Stromal cell of bone marrow (primary cell): ENCODE data around the gene TULP3.

ENCODE experiments used
- DNase-seq: peaks from one replicate; pipeline ENCODE4 v3.0.0-alpha.2; 2012; ENCODE audit warnings: low read depth

TULP3 gene

DNA sequence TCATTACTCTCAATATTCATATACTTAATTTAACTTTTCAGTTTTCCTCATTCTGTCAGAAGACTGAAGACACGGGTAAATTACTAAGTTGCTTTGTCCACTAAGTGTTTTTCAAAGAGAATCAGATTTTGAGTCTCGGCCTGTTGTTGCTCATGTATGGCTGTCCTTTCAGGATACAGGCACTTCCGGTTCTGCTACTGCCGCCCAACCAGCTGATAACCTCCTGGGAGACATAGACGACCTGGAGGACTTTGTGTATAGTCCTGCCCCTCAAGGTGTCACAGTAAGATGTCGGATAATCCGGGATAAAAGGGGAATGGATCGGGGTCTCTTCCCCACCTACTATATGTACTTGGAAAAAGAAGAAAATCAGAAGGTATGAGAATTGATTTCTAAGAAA, 40.2 kb downstream of the TULP3 start:
- no peak for DNase-seq

DNA sequence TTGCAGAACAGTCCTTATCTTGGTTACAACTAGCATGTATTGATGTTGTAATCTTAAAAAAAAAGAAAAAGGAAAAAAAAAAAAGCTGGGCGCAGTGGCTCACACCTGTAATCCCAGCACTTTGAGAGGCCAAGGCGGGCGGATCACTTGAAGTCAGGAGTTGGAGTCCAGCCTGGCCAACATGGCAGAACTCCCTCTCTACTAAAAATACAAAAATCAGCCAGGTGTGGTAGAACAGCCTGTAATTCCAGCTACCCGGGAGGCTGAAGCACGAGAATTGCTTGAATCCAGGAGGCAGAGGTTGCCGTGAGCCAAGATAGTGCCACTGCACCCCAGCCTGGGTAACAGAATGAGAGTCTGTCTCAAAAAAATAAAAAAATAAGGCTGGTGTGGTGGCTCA, 42.9 kb downstream of the TULP3 start:
- no peak for DNase-seq

DNA sequence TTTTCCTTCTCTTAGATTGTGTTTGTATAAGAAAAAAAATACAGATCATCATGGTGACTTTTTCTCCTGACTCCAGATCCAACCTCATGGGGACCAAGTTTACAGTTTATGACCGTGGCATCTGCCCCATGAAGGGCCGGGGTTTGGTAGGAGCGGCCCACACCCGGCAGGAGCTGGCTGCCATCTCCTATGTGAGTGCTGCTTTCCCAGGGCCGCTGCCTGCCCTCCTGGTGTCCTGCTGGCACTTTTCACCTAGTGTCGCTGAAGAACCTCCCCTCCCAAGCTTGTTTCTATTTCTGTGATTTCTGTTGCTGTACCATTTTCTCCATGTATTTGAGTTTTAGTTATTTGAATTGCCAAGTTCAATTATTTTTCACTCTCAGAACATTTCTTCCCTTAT, 43.7 kb downstream of the TULP3 start:
- DNase-seq = no peak

DNA sequence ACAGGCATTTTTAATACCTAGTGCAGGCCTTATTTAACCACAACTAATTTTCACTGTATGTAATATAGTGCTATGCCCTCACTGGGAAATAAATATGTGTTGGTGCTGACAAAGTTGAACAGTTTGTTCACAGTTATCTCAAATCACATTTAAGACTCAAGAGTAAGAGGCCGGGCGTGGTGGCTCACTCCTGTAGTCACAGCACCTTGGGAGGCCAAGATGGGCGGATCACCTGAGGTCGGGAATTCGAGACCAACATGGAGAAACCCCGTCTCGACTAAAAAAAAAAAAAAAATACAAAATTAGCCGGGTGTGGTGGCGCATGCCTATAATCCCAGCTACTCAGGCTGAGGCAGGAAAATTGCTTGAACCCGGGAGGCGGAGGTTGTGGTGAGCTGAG, 45.6 kb downstream of the TULP3 start:
- DNase-seq = no peak

DNA sequence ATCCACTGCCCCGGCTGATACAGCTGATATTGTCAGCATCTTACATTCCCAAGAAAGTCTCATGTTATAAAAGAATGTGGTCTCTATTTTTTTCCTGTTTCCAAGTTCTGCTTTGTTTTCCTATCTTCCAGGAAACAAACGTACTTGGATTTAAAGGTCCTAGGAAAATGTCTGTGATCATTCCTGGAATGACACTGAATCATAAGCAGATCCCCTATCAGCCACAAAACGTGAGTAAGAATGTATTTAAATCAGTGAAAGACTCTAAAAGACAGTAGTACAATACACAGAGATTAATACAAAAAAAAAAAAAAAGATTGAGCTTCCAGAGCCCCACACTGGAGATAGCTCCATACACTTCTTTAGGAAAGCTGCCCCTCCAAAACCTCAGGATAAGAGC, 46.8 kb downstream of the TULP3 start:
- no peak for DNase-seq

DNA sequence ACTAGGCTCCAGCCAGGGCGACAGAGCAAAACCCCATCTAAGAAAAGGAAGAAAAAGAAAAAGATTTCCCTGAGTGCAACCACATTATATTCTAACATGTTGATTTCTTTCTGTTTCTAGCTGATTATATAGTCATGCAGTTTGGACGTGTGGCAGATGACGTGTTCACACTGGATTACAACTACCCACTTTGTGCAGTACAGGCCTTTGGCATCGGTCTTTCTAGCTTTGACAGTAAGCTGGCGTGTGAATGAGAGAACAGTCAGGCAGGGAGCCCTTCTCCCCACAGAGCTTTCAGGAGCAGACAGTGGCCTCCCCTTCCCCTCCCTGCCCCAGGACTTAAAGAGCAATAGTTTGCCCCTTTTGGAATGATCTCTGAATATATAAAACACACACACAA, 48.5 kb downstream of the TULP3 start:
- no peak for DNase-seq

DNA sequence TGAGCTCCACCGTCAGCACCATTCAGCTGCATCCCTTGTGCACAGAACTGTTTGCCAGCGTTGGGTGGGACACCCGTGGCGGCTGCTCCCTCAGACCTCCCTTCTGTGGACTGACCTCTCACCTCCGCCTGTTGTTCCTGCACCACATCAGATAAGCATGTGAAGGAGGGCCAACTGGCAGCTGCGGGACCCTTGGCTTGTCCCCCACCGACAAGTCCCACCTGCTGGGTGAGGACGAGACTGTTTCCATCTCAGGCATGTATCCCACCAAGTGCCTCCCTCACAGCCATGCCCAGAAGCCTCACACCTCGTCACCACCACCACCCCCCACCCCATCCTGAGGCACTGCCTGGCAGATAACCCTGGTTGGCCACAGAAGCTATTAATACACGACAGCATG, 49.9 kb downstream of the TULP3 start:
- DNase-seq = no peak

DNA sequence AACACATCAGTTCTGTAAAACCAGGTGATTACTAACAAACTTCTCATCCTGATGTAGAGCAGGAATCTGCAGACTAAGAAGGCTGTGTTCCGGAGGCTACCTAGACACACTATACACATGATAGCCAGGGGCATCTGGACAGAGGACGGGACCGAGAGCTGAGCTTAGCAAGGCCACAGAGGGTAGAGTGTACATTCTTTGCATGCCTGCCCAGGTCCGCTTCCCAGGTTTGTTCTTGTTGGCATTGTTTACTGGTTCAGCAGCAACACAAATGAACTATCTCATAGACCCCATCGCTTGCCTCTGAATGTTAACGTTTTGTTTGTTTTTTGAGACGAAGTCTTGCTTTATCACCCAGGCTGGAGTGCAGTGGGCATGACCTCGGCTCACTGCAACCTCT, 50.8 kb downstream of the TULP3 start:
- no peak for DNase-seq

DNA sequence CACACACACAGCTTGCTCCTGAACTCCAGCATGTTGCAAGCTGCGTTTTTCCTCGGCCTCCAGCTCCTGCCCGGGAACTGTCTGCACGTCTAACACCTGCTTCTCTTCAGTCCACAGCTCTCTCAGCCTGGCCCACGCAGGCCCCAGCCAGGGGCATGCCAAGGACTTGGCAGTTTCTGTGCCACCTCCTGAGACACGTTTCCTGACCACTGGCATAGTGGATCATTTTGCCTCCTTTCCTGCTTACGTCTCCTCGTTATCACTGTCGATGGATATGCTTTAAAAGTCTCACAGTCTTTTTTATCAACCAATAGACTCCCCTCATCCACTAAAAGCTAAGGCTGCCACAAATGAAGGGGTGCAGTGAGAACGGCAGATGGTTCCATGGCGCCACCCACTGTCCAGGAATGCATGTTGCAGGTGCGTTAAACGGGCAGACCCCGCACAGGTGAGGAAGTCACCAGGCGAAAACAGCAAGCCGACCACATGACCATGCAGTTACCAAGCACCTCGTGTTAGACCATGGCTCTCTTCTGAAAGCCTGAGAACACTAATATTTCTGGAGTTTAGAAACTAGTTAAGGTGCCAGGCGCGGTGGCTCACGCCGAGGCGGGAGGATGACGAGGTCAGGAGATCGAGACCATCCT, 53.8 kb downstream of the TULP3 start:
- DNase-seq = no peak

DNA sequence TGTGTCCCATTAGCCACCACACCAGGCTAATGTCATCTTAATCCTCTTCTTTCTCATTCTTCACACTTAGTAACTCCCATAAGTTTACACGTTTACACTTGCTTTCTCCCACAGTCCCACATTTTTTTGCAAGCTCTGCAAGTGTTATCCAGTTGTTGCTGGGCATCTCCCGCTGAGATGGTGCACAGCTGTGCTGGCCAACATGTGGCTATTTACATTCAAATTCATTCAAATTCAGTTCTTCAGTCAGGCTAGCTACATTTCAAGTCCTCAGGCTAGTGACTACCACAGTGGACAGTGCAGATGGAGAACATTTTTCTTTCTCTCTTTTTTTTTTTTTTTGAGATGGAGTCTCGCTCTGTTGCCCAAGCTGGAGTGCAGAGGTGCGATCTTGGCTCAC, 58.7 kb downstream of the TULP3 start:
- no peak for DNase-seq

DNA sequence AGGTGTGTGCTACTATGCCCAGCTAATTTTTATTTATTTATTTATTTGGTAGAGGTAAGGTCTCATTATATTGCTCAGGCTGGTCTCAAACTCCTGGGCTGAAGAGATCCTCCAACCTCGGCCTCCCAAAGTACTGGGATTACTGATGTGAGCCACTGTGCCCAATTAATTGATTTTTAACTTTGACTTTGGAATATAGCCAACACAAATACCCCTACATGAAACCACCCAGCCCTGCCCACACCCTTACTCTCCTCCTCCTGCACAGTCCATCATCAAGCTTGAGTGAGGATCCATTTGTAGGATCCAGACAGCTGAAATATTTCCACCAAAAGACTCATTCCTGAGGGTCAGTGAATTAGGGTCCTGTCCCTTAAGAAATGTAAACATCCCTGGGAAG, 65.2 kb downstream of the TULP3 start:
- no peak for DNase-seq

DNA sequence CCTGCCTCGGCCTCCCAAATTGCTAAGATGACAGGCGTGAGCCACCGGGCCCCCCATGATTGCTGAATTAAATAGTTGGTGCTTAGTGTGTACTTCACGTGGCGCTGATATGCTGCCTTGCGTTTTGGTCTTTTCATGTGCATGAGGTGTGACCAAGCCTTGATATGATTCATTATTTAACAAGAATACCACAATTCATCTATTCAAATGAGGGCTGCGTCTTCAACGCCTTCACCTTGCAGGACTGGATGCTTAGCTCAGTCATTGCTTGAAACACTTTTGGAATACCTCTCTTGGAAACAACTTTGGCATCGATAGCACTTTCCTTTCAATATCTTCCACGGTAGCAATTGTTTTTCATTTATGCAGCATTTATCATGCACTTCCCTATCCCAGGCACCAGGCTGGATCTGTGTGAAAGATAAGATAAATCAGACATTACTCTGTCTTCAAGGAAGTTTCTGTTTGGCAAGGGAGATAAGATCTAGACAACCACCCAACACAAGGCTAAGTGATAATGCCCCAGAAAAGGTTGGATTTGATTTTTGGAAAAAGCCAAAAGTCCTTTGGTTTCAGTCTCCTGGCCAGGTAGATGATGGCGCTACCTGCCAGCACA, 67.2 kb downstream of the TULP3 start:
- DNase-seq = no peak

DNA sequence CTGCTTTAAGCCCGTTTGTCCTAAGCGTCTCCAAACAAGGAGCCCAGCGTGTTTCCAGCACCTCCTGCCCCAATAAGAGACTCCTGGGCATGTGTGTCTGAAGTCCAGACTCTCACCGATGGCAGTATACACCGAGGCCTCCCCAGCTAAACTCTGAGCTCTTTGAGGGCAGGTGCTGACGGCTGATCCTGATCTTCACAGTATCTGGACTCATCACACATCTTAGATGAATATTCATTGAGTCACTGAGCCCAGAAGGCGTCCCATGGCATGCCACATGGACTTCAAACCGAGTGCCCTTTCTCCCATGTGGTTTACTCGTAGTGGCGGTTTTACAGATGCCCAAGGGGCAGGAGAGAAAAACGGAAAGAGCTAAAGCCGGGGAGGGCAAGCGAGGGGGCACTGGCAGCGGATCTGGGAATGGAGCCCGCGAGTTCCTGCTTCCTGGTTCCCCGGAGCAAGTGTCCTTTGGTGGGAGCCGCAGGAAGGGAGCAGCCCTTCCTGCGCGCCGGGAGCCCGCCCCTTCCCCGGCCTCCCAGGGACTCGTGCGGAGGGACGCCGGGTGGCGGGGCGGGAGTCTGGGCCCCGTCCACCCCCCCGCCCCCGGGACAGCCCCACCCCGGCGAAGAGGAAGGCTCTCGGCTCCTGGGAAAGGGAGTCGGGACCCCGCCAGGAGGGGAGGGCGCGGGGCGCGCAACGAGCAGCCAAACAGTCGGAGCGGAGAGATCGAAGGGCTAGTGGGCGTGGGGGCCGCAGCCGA, 67.9 kb downstream of the TULP3 start:
- DNase-seq = no peak

DNA sequence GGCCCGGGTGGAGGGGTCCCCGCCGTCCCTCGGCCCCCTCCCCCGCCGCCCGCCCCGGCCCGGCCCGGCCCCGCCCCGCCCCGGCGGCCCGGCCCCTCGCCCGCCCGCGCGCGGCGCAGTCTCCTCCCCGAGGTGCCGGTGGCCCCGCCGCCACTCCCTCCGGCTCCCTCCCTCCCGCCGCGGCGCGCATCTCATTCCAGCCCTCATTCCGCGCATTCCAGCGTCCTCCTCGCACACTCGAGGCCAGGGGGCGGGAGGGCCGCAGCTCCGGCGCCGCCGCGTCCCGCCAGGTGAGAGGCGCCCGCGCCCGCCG, 68.5 kb downstream of the TULP3 start, which contains the start of gene TEAD4:
Gene TEAD4 (plus strand): TSS at position 206 of the 313 bp plus-strand sequence.
- no peak for DNase-seq

DNA sequence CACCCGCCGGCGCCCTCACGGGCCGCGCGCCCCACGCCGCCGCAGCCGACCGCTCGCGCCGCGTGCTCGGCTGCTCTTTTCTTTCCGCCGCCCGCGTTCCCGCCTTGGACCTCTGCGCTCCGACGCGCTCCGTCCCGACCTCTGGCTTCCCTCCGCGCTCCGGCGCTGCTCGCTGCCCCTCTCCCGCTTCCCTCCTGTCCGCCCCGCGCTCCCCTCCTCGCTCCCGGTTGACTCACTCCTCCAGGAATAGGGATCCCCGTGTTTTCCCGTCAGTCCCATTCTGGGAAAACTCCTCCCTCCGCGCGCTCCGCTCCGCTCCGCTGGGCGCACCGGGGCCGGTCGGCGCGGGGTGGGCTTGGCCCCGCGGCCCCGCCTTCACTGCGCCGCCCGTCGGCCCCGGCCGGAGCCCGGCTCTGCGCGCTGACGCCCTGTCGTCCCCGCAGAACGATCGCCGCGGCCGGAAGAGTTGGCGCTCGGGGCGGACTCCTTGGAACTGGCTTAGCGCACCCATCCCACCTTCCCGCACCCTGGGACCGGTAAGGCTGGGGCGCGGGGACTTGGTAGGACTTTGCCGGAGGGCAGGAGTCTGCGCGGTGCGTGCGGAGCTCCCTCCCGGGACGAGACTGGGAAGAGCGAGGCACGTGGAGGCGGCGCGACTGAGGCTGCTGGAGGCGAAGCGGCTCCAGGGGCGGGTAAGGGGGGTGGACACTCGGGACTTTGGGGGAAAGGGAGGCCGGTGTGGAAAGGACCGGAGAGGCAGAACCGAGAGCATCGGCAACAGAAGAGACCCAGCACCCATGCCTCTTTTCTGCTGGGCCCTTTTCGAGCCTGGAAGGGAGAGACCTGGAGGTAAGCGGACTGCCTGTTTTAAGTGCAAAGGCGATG, 69.1 kb downstream of the TULP3 start:
- no peak for DNase-seq

DNA sequence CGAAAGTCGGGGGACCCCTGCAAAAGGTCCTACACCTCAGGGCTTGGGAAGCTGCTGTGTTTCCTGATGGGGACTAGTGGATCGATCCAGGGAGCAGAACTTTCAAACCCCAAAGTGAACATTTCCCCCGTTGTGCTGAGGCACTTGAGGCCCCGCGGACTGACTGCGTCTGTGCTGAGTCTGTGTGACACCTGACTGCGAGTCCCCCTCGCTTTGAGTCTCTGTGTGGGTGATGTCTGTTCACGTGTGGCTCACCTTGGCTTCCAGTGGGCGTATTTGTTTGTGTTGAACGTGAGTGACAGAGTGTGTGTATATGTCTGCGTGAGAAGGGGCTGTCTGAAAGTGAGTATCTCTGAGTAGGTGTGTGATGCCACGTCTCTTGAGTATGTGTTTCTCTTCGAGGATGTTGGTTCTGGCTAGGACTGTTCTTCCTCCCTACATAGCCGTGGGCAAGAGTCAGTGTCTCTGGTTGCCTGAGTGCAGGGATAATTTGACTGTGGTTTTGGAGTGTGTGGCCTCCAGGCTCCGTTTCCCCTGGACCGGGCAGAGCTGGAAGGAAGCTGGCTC, 69.8 kb downstream of the TULP3 start:
- DNase-seq = no peak

DNA sequence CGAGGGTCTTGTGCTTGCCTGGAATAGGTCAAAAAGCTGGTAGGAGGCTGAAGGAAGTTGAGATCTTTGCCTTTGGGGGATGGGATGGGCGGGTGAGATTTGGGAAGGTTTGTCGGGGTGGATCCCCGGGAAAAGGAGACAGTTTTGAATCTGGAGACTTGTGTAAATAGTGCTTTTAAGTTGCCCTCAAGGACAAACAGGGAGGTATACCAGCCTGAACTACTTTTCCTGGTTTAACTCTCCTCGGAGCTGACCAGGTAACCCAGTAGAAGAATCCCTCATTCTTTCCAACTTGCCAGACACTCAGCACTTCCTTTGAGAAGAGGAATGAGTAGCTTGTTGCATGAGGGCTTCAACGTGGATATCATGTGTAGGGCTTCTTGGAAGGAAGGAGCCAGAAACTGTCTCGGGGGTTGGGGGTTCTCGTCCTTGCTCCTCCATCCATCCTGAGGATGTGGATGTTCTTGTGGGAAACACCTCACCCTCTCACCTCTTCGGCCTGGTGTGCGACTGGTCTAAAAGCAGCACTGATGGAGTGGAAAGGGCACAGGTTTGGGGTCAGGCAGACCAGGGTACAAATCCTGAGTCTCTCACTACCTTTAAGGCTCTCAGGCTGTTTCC, 70.4 kb downstream of the TULP3 start:
- no peak for DNase-seq

DNA sequence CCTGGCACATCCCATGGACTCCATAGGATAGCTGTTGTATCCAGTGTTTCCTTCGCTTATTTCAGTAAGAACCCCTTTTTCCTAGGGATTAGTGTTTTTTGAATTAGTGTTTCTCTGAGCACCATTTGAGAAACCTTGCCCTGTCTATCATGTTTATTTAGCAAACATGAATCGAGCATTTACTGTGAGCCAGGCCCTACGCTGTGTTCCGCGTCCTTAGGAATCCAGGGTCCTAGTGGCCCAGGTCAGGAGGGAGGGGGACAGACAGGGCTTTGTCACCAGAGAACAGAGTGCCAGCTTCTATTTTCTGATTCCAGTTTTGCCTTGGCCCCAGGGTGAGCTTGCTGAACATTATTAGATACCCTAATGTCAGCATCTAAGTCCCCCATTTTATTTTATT, 71.0 kb downstream of the TULP3 start:
- DNase-seq = no peak

DNA sequence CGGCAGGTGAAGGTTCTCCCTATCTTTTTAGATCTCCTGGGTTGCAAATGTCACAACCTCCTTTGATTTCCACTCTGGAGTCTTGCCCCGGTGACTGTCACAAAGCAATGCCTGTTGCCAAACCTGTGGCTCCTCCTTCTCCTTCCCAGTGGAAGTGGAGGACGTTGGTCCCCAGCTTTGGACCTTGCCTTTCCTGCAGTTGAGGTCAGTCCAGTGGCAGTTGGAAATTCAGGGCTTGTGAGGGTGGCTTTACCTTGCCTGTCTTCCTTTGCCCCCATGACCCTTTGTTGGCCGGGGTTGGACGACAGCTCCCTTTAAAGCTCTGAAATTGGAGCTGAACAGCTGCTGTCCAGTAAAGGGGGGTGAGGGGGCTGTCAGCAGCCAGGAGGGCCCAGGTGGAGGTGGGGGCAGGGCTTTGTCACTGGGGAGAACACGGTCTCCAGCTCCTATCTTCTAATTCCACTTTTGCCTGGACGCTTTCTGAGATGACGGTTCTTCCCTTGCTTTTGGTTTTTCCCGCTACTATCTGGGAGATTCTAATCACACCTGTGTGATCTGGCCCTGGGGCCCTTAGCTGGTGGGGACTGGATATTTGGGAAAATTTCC, 72.6 kb downstream of the TULP3 start:
- DNase-seq = no peak

DNA sequence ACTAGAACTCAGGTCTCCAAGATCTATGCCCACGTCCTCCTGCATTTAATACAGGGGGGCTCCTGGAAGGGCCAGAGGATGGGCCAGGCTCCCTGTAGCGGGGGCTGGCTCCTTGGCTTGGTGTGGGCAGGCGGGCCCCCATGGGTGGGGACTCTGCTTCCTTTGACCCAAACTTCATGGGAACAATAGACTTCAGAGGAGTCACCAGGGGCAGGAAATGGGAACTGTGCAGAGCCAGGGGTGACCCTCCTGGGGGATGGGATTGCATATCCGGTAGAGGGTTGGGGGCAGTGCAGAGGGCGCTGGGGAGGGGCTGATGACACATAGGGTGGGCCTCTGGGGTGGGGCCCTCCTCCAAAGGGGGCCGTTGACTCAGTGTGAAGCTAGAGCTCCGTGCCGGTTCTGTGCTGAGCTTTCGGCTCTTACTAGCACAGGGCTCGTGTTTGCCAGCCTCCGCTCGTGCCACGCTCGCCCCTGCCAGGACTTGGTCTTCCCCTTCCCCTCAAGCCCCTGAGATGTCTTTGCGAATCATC, 73.1 kb downstream of the TULP3 start:
- no peak for DNase-seq

DNA sequence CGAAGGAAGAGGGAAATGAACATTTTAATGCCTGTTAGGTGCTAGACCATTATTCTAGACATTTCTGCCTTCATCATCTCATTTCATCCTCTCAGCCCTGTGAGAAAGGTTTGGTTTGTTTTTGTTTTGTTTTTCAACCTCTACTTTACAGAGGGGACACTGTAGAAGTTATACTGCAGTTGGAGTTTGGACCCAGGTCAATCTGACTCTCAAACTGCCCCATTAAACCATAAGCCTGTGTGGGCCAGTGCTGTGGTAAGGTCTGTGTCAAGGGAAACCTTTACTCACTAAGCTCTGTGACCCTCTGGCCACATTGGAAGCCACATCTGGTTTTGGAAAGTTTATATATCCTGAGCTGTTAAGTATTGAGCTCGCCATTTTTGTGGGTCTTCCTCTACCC, 77.0 kb downstream of the TULP3 start:
- DNase-seq = no peak
